Karpas-422 (cell line): Measurements from ENCODE around the gene CHM. TPM values are rescaled to one million over a fixed set of nuclear protein-coding genes. Genes with fewer than 3 reads are reported as not detected.
"Not testable (repeated sequence)": the region's sequence is repeated elsewhere in the genome, so short reads cannot be mapped to it uniquely, and the experiment has no call there.

Experiments used
- DNase-seq: peaks from one replicate; pipeline ENCODE4 v3.0.0-alpha.2; 2015
- H2AFZ ChIP-seq: fragments of 200-600 bp; sonication (generic); 2 replicates; pipeline ENCODE4 v1.6.1; 2014; ENCODE audit warnings: antibody characterized with exemption, low read length, mixed read lengths
- H3K27ac ChIP-seq: fragments of 200-600 bp; sonication (generic); 2 replicates; pipeline ENCODE4 v1.5.1; 2014; ENCODE audit warnings: mild to moderate bottlenecking, low read length, moderate library complexity
- H3K27me3 ChIP-seq: fragments of 200-600 bp; sonication (generic); 2 replicates; pipeline ENCODE4 v1.6.1; 2014; ENCODE audit warnings: low read length, mixed read lengths
- H3K36me3 ChIP-seq: fragments of 200-600 bp; sonication (generic); 2 replicates; pipeline ENCODE4 v1.6.1; 2014; ENCODE audit warnings: low read length, mixed read lengths; ENCODE audit not compliant: insufficient read depth
- H3K4me1 ChIP-seq: fragments of 200-600 bp; sonication (generic); 2 replicates; pipeline ENCODE4 v1.6.1; 2014; ENCODE audit warnings: mild to moderate bottlenecking, low read length, mixed read lengths
- H3K4me2 ChIP-seq: fragments of 200-600 bp; sonication (generic); 2 replicates; pipeline ENCODE4 v1.6.1; 2014; ENCODE audit warnings: low read length, low read depth, mild to moderate bottlenecking; ENCODE audit not compliant: poor library complexity, severe bottlenecking
- H3K4me3 ChIP-seq: fragments of 200-600 bp; sonication (generic); 2 replicates; pipeline ENCODE4 v1.5.1; 2014; ENCODE audit warnings: mild to moderate bottlenecking, antibody characterized with exemption, low read length, mixed read lengths
- H3K79me2 ChIP-seq: fragments of 200-600 bp; sonication (generic); 2 replicates; pipeline ENCODE4 v1.6.1; 2014; ENCODE audit warnings: mild to moderate bottlenecking, low read length, mixed read lengths
- H3K9ac ChIP-seq: fragments of 200-600 bp; sonication (generic); 2 replicates; pipeline ENCODE4 v1.6.0; 2014; ENCODE audit warnings: low read length
- H3K9me2 ChIP-seq: fragments of 200-600 bp; sonication (generic), shearing (Covaris generic); replicated peaks from 2 replicates; pipeline ENCODE4 v1.6.0; 2014; ENCODE audit warnings: mild to moderate bottlenecking, low read length, moderate library complexity; ENCODE audit not compliant: insufficient read depth
- H3K9me3 ChIP-seq: fragments of 300-700, 200-600 bp; sonication (generic); 2 replicates; pipeline ENCODE4 v1.6.1; 2014; ENCODE audit warnings: low read length, mixed read lengths
- H4K20me1 ChIP-seq: fragments of 200-600 bp; sonication (generic); 2 replicates; pipeline ENCODE4 v1.6.1; 2014; ENCODE audit warnings: mild to moderate bottlenecking, antibody characterized with exemption, low read length, low read depth; ENCODE audit not compliant: insufficient read depth
- total RNA-seq: library from RNA; depleted of rRNA; stranded (reverse); fragments of >200 nt; shearing (Covaris generic); gene quantifications from 2 replicates; pipeline ENCODE4 v1.2.3, GENCODE V29; 2014; ENCODE audit warnings: low replicate concordance

Gene CHM
- total RNA-seq, 1 experiment from 2014 or later, result 37.0 TPM

- H3K9me2 ChIP-seq, result no peaks in the 10 kb centered on the region
- H3K27ac ChIP-seq, result no peak overlapping the region
- H4K20me1 ChIP-seq, result no peaks in the 10 kb centered on the region
- H3K79me2 ChIP-seq, result peaks cover 79% of the 10 kb centered on the region
- no peak overlapping the region for H3K4me3 ChIP-seq
- peaks cover 5% of the 10 kb centered on the region; the same call in 1 of the 2 replicates for H3K36me3 ChIP-seq
- peaks cover 10% of the 10 kb centered on the region for H3K4me1 ChIP-seq
- peaks cover 5% of the 10 kb centered on the region for H3K9me3 ChIP-seq
- no peaks in the 10 kb centered on the region for H3K27me3 ChIP-seq
- no peak overlapping the region for H3K9ac ChIP-seq
- DNase-seq, result no peak
- H2AFZ ChIP-seq, result no peak overlapping the region
- H3K4me2 ChIP-seq, result no peak overlapping the region
Observed at GRCh38 chrX:86012188-86012587, 35.2 kb downstream of the CHM start.

GRCh38 chrX:86009803-86010202 is 37.6 kb downstream of the CHM start:
- H3K9ac ChIP-seq, H3K4me1 ChIP-seq: not testable (repeated sequence)

DNA sequence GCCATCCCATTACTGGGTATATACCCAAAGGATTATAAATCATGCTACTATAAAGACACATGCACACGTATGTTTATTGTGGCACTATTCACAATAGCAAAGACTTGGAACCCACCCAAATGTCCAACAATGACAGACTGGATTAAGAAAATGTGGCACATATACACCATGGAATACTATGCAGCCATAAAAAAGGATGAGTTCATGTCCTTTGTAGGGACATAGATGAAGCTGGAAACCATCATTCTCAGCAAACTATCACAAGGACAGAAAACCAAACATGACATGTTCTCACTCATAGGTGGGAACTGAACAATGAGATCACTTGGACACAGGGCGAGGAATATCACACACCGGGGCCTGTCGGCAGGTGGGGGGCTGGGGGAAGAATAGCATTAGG is 39.5 kb downstream of the CHM start:
- not testable (repeated sequence) for H3K4me1 ChIP-seq, DNase-seq, H3K4me3 ChIP-seq, H4K20me1 ChIP-seq, H3K36me3 ChIP-seq, H3K9me2 ChIP-seq, H3K27ac ChIP-seq, H2AFZ ChIP-seq, H3K9me3 ChIP-seq, H3K9ac ChIP-seq, H3K27me3 ChIP-seq, H3K4me2 ChIP-seq
- peaks cover 71% of the 10 kb centered on the region for H3K79me2 ChIP-seq

More at GRCh38 chrX:86009803-86010202, 37.6 kb downstream of the CHM start:
- not testable (repeated sequence) for H3K27me3 ChIP-seq, H3K36me3 ChIP-seq, H3K4me2 ChIP-seq, H3K9me3 ChIP-seq, H2AFZ ChIP-seq, H4K20me1 ChIP-seq, H3K9me2 ChIP-seq, H3K27ac ChIP-seq, H3K4me3 ChIP-seq, DNase-seq
- peaks cover 75% of the 10 kb centered on the region for H3K79me2 ChIP-seq

DNA sequence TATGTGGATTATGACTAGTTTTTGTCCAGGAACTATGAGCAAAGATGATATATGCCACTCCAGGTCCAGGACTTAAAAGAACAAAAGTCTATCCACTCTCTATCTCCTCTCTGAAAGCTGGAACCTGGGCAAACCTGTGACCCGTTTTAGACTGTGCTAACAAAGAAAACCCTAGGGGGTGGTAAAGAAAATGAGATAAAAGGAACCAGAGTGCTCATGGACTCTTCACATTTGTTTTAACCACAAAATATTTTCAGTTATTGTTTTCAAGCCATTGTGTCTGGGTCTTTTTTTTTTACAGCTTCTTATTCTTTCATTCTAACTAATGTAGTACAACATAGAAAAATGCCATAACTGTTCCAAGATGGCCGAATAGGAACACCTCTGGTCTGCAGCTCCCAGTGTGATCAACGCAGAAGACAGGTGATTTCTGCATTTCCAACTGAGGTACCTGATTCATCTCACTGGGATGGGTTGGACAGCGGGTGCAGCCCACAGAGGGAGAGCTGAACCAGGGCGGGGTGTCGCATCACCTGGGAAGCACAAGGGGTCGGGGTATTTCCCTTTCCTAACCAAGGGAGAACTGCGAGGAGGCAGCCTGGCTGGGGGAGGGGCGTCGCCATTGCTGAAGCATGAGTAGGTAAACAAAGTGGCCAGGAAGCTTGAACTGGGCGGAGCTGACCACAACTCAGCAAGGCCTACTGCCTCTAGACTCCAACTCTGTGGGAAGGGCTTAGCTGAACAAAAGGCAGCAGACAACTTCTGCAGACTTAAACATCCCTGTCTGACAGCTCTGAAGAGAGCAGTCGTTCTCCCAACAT is 45.1 kb downstream of the CHM start:
- Histone ChIP-seq H3K9me3 (no peaks in the 10 kb centered on the region), H3K4me1 (peaks cover 3% of the 10 kb centered on the region), H3K36me3 (no peaks in the 10 kb centered on the region), H3K27me3 (no peaks in the 10 kb centered on the region), H3K9ac (no peak overlapping the region), H3K79me2 (peaks cover 79% of the 10 kb centered on the region), H2AFZ (no peak overlapping the region), H3K4me2 (no peak overlapping the region), H4K20me1 (no peaks in the 10 kb centered on the region), H3K9me2 (no peaks in the 10 kb centered on the region), H3K27ac (no peak overlapping the region), H3K4me3 (no peak overlapping the region)
- DNase-seq, result no peak

DNA sequence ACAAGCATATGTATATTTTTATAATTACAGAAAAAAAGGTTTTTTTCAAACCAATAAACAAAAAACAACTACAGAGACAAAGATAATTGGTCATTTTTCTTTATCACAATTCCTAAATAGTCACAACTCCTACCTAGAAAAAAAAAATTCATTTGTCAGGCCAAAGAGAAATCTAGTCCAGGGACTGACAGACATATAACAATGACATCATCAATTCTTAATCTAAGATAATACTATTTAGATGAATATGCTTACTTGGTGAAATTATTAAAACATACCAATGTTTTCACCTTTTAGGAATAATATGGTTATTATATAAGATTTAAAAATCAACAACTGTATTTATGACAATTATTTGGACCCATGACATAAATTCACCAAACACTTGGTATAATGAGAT is 48.4 kb downstream of the CHM start:
- no peaks in the 10 kb centered on the region for H3K36me3 ChIP-seq
- no peak overlapping the region for H3K4me3 ChIP-seq
- no peak overlapping the region for H3K4me2 ChIP-seq
- H3K9me2 ChIP-seq, result no peaks in the 10 kb centered on the region
- H2AFZ ChIP-seq, result no peak overlapping the region
- no peak overlapping the region for H3K9ac ChIP-seq
- no peaks in the 10 kb centered on the region for H3K27me3 ChIP-seq
- H3K9me3 ChIP-seq, result no peaks in the 10 kb centered on the region
- H4K20me1 ChIP-seq, result no peaks in the 10 kb centered on the region
- H3K27ac ChIP-seq, result no peak overlapping the region
- DNase-seq, result no peak
- H3K4me1 ChIP-seq, result peaks cover 35% of the 10 kb centered on the region
- peaks cover 96% of the 10 kb centered on the region for H3K79me2 ChIP-seq

DNA sequence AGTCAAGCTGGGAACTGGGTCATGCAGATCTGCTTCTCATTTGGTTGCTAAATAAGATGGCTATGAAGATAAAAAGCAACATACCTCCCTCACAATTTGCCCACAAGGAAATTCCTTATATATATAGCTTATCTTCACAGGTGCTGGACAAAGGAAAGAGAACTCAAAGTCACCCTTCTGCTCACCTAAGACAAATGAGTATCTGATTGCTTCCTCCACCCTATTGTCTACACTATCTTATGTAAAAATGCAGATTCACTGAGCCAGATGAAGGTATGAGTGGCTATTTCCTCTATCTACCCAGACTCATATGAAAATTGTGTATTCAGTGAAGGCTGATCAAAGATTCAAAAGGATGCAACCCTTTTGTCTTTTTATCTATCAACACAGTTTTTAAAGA is 50.8 kb downstream of the CHM start:
- H3K4me1 ChIP-seq, result peaks cover 35% of the 10 kb centered on the region

DNA sequence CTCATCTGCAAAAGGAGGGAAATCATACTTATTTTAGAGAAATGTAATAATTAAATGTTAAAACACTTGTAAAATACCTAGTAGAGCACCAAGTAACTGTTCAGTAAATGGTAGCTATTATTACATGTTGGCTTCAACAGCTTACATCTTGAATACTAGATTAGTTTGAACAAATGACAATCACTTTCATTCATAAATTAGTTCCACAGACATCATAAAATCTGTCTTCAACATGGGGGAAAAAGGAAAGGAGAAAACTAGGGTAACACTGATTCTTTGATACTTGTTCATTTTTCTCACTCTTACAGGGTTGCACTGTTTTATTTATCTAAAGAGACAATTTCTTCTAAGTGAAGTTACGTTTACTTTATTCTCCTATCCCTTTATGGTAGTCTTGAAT is 51.7 kb downstream of the CHM start:
- DNase-seq, result no peak
- Histone ChIP-seq H3K9me3 (no peaks in the 10 kb centered on the region), H3K4me3 (no peak overlapping the region)

More for the DNA sequence above, 50.8 kb downstream of the CHM start:
- Histone ChIP-seq H3K9ac (no peak overlapping the region), H3K36me3 (no peaks in the 10 kb centered on the region), H3K79me2 (peaks cover 98% of the 10 kb centered on the region), H3K4me3 (no peak overlapping the region), H3K27me3 (no peaks in the 10 kb centered on the region), H4K20me1 (no peaks in the 10 kb centered on the region), H2AFZ (no peak overlapping the region), H3K9me2 (no peaks in the 10 kb centered on the region), H3K27ac (peak overlapping the region; percentile 49), H3K4me2 (peak overlapping the region; percentile 36), H3K9me3 (no peaks in the 10 kb centered on the region)
- peak; percentile 53 for DNase-seq

DNA sequence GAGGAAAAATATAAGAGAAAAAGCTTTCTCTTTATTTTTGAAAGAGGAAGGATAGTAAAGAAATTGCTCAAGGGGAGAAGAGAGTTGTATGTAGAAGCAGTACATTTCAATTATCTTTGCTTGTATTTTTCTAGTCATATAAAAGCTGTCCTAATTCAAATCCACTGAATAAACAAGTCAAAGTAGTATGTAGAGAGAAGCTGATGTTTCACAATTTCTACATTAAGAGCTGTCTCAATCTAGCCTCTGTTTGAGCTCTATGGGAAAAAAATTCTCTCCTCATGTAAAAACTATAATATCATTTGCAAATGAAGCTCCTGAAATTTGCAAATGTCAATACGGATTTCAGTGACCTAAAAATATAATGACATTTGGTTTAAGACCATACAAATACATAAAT is 52.6 kb downstream of the CHM start:
- Histone ChIP-seq H3K4me2 (no peak overlapping the region), H3K4me1 (peaks cover 35% of the 10 kb centered on the region), H3K27me3 (no peaks in the 10 kb centered on the region), H4K20me1 (no peaks in the 10 kb centered on the region), H3K9me3 (no peaks in the 10 kb centered on the region), H3K4me3 (no peak overlapping the region), H3K27ac (peak overlapping the region; percentile 42), H3K36me3 (no peaks in the 10 kb centered on the region), H3K79me2 (peaks cover 98% of the 10 kb centered on the region), H2AFZ (no peak overlapping the region), H3K9me2 (no peaks in the 10 kb centered on the region), H3K9ac (no peak overlapping the region)
- DNase-seq, result no peak

More for the DNA sequence above, 51.7 kb downstream of the CHM start:
- peak overlapping the region; percentile 49 for H3K27ac ChIP-seq
- no peaks in the 10 kb centered on the region for H4K20me1 ChIP-seq
- no peak overlapping the region for H3K4me2 ChIP-seq
- H3K36me3 ChIP-seq, result no peaks in the 10 kb centered on the region
- H3K27me3 ChIP-seq, result no peaks in the 10 kb centered on the region
- no peaks in the 10 kb centered on the region for H3K9me2 ChIP-seq
- H3K9ac ChIP-seq, result no peak overlapping the region
- peaks cover 35% of the 10 kb centered on the region for H3K4me1 ChIP-seq
- H2AFZ ChIP-seq, result no peak overlapping the region
- H3K79me2 ChIP-seq, result peaks cover 98% of the 10 kb centered on the region
